ENCODE data around the gene CCDC149.
"Not testable (repeated sequence)": the region's sequence is repeated elsewhere in the genome, so short reads cannot be mapped to it uniquely, and the experiment has no call there.

The CCDC149 gene

GRCh38 chr4:24917076-24917856 lies 4.4 kb upstream of the CCDC149 start:
- no peak for DNase-seq (ENCODE audit: low read depth in 2 of 2)

- DNase-seq (ENCODE audit: low read depth in 2 of 2) = no peak
These were observed 2.5 kb upstream of the CCDC149 start for GRCh38 chr4:24915121-24915922.

- DNase-seq (ENCODE audit: low read depth in 2 of 2) = no peak
These were observed 1.6 kb upstream of the CCDC149 start for GRCh38 chr4:24914460-24914859.

- no peak for DNase-seq (ENCODE audit: low read depth in 2 of 2)
These were observed 260 bp upstream of the CCDC149 start for GRCh38 chr4:24913119-24913485.

GRCh38 chr4:24910499-24910898 lies 2.3 kb downstream of the CCDC149 start:
- no peak for DNase-seq (ENCODE audit: low read depth in 2 of 2)

GRCh38 chr4:24909606-24910005 lies 3.2 kb downstream of the CCDC149 start:
- not testable (repeated sequence) for DNase-seq (ENCODE audit: low read depth in 2 of 2)

- no peak for DNase-seq (ENCODE audit: low read depth in 2 of 2)
These were observed 15.2 kb downstream of the CCDC149 start for GRCh38 chr4:24897639-24898038.

- DNase-seq (ENCODE audit: low read depth in 2 of 2) = no peak
These were observed 15.9 kb downstream of the CCDC149 start for GRCh38 chr4:24896977-24897376.

- no peak for DNase-seq (ENCODE audit: low read depth in 2 of 2)
These were observed 16.8 kb downstream of the CCDC149 start for GRCh38 chr4:24896056-24896455.

- DNase-seq (ENCODE audit: low read depth in 2 of 2) = no peak
These were observed 17.4 kb downstream of the CCDC149 start for GRCh38 chr4:24895461-24895860.

GRCh38 chr4:24894846-24895245 lies 18.0 kb downstream of the CCDC149 start:
- no peak for DNase-seq (ENCODE audit: low read depth in 2 of 2)

- DNase-seq (ENCODE audit: low read depth in 2 of 2) = no peak
These were observed 18.6 kb downstream of the CCDC149 start for GRCh38 chr4:24894243-24894642.

GRCh38 chr4:24892778-24893177 lies 20.1 kb downstream of the CCDC149 start:
- no peak for DNase-seq (ENCODE audit: low read depth in 2 of 2)

GRCh38 chr4:24892278-24892677 lies 20.6 kb downstream of the CCDC149 start:
- DNase-seq (ENCODE audit: low read depth in 2 of 2) = no peak

GRCh38 chr4:24890561-24891126 lies 22.2 kb downstream of the CCDC149 start:
- DNase-seq (ENCODE audit: low read depth in 2 of 2) = no peak

- no peak for DNase-seq (ENCODE audit: low read depth in 2 of 2)
These were observed 22.9 kb downstream of the CCDC149 start for GRCh38 chr4:24889991-24890390.

- no peak for DNase-seq (ENCODE audit: low read depth in 2 of 2)
These were observed 24.1 kb downstream of the CCDC149 start for GRCh38 chr4:24888475-24889344.

GRCh38 chr4:24887881-24888430 lies 24.9 kb downstream of the CCDC149 start:
- no peak for DNase-seq (ENCODE audit: low read depth in 2 of 2)

GRCh38 chr4:24886596-24886995 lies 26.2 kb downstream of the CCDC149 start:
- no peak for DNase-seq (ENCODE audit: low read depth in 2 of 2)

- no peak for DNase-seq (ENCODE audit: low read depth in 2 of 2)
These were observed 27.5 kb downstream of the CCDC149 start for GRCh38 chr4:24885342-24885741.

- no peak for DNase-seq (ENCODE audit: low read depth in 2 of 2)
These were observed 27.9 kb downstream of the CCDC149 start for GRCh38 chr4:24884902-24885301.
